RWPE2 (cell line): ENCODE data around the gene POMT1.
"Not testable (repeated sequence)": the region's sequence is repeated elsewhere in the genome, so short reads cannot be mapped to it uniquely, and the experiment has no call there.

ENCODE experiments used
- ATAC-seq: fragments of 200-7000 bp; cut with Tn5 transposase; 3 replicates; pipeline ENCODE4 v1.9.1; 2021; ENCODE audit warnings: low read depth
- DNase-seq: peaks from one replicate; pipeline ENCODE4 v3.0.0-alpha.2; 2020; ENCODE audit warnings: low spot score
- H3K27ac ChIP-seq: fragments of 450-650 bp; 2 replicates; pipeline ENCODE4 v1.5.1; 2017; ENCODE audit warnings: mild to moderate bottlenecking; ENCODE audit not compliant: poor library complexity, severe bottlenecking
- H3K27me3 ChIP-seq: fragments of 250-450 bp; sonication (Bioruptor Pico); 2 replicates; pipeline ENCODE4 v1.5.1; 2021; ENCODE audit warnings: mild to moderate bottlenecking, moderate library complexity; ENCODE audit not compliant: insufficient read depth, poor library complexity, severe bottlenecking
- H3K36me3 ChIP-seq: fragments of 250-450 bp; sonication (Bioruptor Pico); 2 replicates; pipeline ENCODE4 v1.5.1; 2020; ENCODE audit warnings: low read depth, mild to moderate bottlenecking, moderate library complexity
- H3K4me1 ChIP-seq: fragments of 250-450 bp; sonication (Bioruptor Pico); 2 replicates; pipeline ENCODE4 v1.5.1; 2021; ENCODE audit warnings: mild to moderate bottlenecking, moderate library complexity; ENCODE audit not compliant: insufficient read depth, poor library complexity, severe bottlenecking
- H3K4me3 ChIP-seq: fragments of 250-450 bp; sonication (Bioruptor Pico); 2 replicates; pipeline ENCODE4 v1.5.1; 2021; ENCODE audit warnings: mild to moderate bottlenecking, moderate library complexity; ENCODE audit not compliant: severe bottlenecking
- H3K9me3 ChIP-seq: fragments of 250-450 bp; sonication (Bioruptor Pico); 2 replicates; pipeline ENCODE4 v1.5.1; 2021; ENCODE audit warnings: mild to moderate bottlenecking, moderate library complexity; ENCODE audit not compliant: severe bottlenecking
- TF ChIP-seq, protein P1 (sequence below): fragments of 450-650 bp; IDR thresholded peaks from one replicate; pipeline ENCODE4 v1.5.1; 2017; ENCODE audit warnings: mild to moderate bottlenecking, moderate library complexity; ENCODE audit not compliant: poor library complexity, severe bottlenecking

The POMT1 gene

DNA sequence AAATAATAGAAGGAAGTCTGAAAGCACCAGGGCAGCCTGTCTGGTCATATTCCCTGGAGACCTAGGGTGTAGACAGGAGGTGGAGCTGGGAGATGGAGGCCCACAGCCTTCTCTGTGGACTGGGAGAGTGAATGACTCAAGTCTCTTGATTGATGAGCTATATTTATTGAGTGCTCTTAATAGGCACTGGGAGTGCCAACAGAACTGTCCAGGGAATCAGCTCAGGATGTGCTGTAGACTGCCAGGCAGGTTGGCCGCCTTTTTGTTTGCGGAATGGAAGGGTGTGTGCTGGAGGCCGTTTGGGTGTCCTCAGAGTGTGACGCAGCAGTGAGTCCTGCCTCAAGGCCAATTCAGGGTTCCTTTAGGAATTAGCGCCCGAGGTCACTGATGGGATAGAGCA lies 33.4 kb upstream of the POMT1 start:
- no peak overlapping the region for H3K27ac ChIP-seq
- no peak for ATAC-seq

DNA sequence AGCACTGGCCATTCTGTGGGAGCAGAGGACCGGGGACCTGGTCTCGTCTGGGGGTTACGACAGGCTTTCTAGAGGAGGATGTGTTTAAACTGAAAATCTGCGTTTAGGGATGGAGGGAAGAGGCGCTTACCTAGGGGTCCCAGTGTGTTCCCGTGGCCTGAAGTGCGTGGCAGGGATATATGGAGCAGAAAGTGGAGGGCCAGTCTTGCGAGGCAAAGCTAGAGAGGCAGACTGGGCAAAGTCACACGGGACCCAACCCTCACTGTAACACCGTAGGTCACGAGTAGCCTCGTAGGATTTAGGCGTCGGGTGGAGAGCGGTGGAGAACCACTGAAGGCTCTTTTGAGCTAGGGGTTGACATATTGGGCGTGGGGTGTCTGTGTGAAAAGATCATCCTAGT lies 32.8 kb upstream of the POMT1 start:
- DNase-seq (peak; percentile 40), ATAC-seq (no peak)
- no peaks in the 10 kb centered on the region for H3K27me3 ChIP-seq
- no peak overlapping the region for H3K27ac ChIP-seq
- peaks cover 98% of the 10 kb centered on the region for H3K36me3 ChIP-seq
- H3K4me3 ChIP-seq, result no peak overlapping the region
- no peaks in the 10 kb centered on the region for H3K9me3 ChIP-seq
- TF ChIP-seq, protein P1, sequence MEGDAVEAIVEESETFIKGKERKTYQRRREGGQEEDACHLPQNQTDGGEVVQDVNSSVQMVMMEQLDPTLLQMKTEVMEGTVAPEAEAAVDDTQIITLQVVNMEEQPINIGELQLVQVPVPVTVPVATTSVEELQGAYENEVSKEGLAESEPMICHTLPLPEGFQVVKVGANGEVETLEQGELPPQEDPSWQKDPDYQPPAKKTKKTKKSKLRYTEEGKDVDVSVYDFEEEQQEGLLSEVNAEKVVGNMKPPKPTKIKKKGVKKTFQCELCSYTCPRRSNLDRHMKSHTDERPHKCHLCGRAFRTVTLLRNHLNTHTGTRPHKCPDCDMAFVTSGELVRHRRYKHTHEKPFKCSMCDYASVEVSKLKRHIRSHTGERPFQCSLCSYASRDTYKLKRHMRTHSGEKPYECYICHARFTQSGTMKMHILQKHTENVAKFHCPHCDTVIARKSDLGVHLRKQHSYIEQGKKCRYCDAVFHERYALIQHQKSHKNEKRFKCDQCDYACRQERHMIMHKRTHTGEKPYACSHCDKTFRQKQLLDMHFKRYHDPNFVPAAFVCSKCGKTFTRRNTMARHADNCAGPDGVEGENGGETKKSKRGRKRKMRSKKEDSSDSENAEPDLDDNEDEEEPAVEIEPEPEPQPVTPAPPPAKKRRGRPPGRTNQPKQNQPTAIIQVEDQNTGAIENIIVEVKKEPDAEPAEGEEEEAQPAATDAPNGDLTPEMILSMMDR, result no peak
- no peaks in the 10 kb centered on the region for H3K4me1 ChIP-seq

More for the DNA sequence above, 33.4 kb upstream of the POMT1 start:
- TF ChIP-seq, protein P1, result no peak
- no peaks in the 10 kb centered on the region for H3K4me1 ChIP-seq
- H3K36me3 ChIP-seq, result peaks cover 98% of the 10 kb centered on the region
- H3K27me3 ChIP-seq, result no peaks in the 10 kb centered on the region
- no peak overlapping the region for H3K4me3 ChIP-seq
- no peaks in the 10 kb centered on the region for H3K9me3 ChIP-seq
- DNase-seq, result peak; percentile 25

- Histone ChIP-seq H3K27ac (no peak overlapping the region), H3K27me3 (no peaks in the 10 kb centered on the region), H3K9me3 (no peaks in the 10 kb centered on the region), H3K36me3 (peaks cover 98% of the 10 kb centered on the region), H3K4me1 (no peaks in the 10 kb centered on the region), H3K4me3 (no peak overlapping the region)
- TF ChIP-seq, protein P1, result no peak
- no peak for DNase-seq
- no peak for ATAC-seq
These were observed 32.1 kb upstream of the POMT1 start for GRCh38 chr9:131470581-131470991.

- H3K4me3 ChIP-seq, H3K27ac ChIP-seq, H3K4me1 ChIP-seq, H3K27me3 ChIP-seq, ATAC-seq, DNase-seq, H3K9me3 ChIP-seq: not testable (repeated sequence)
- peaks cover 98% of the 10 kb centered on the region for H3K36me3 ChIP-seq
These were observed 30.6 kb upstream of the POMT1 start for GRCh38 chr9:131472085-131472484.

- TF ChIP-seq, protein P1, result no peak
- Histone ChIP-seq H3K36me3 (peaks cover 98% of the 10 kb centered on the region), H3K4me3 (no peak overlapping the region), H3K27ac (no peak overlapping the region), H3K27me3 (no peaks in the 10 kb centered on the region), H3K4me1 (no peaks in the 10 kb centered on the region), H3K9me3 (no peaks in the 10 kb centered on the region)
- no peak for ATAC-seq
- DNase-seq, result peak; percentile 35
These were observed 29.4 kb upstream of the POMT1 start for GRCh38 chr9:131473198-131473885.
